ENCODE data around the gene PMS2. TPM values are rescaled to one million over a fixed set of nuclear protein-coding genes. Genes with fewer than 3 reads are reported as not detected.
"Not testable (repeated sequence)": the region's sequence is repeated elsewhere in the genome, so short reads cannot be mapped to it uniquely, and the experiment has no call there.

The PMS2 gene
- total RNA-seq, 1 experiment from 2014 or later, result 24.0 TPM

DNA sequence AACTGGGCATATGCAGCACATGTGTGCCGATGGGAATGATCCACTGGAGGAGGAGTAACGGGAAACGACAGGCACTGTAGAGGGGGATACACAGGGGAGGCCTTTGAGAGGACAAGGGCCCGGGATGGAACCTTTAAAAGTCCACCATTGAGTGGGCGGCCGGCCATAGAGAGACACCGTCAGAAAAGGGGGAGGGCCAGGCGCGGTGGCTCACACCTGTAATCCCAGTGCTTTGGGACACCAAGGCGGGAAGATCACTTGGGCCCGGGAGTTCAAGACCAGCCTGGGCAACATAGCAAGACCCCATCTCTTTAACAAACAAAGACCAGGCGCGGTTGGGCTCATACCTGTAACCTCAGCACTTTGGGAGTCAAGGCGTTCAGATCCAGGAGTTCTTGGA is 77.6 kb downstream of the PMS2 start:
- DNase-seq (ENCODE audit: low spot score), result not testable (repeated sequence)

DNA sequence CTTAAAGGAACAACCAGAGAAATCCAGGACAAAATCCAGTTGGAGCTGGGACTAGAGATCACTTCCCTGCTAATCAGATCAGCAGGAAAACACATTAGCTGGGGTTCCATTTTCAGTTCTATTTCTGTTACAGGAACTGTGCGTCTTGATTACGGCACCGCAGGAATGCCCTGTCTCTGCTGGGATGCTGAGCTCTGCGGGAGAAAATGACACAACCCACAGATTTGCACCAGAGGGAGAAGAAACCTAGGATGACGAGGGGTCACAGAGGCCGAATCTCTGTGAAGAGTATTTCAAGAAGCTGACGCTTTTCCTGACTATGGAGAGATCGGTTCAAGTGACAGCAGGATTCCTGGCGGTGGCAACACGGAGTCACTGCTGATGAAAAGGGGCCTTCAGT is 78.6 kb downstream of the PMS2 start:
- DNase-seq (ENCODE audit: low spot score); in situ Hi-C loops (cut with HindIII; ENCODE audit: low sequenced_read_pairs): not testable (repeated sequence)

More for the DNA sequence above, 77.6 kb downstream of the PMS2 start:
- in situ Hi-C loops (cut with HindIII; ENCODE audit: low sequenced_read_pairs), result not testable (repeated sequence)

DNA sequence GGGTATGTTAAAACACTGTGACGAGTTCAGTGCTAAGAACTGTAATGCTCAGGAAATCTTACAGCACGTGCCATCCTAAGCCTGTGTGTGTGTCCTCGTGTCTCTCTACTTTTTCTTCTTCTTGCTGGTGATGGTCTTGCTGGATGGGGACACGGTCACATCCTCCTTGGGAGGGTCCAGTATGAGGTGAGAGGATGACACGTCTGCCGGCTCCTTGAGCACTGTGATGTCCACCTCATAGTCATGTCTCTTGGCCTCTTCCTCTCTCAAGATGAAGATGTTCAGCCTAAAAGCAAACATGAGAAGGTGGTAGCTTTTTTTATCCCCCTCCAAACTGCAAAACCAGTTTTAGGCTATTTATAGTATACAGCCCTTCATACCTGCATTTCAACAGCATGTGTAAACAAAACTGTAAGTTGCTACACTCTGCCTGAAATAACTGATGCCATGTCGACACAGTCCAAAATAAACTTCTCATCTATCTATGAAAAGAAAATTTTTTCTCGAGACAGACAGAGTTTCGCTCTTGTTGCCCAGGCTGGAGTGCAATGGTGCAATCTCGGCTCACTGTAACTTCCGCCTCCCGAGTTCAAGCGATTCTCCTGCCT is 82.5 kb downstream of the PMS2 start:
- in situ Hi-C loops (cut with HindIII; ENCODE audit: low sequenced_read_pairs), result not testable (repeated sequence)

DNA sequence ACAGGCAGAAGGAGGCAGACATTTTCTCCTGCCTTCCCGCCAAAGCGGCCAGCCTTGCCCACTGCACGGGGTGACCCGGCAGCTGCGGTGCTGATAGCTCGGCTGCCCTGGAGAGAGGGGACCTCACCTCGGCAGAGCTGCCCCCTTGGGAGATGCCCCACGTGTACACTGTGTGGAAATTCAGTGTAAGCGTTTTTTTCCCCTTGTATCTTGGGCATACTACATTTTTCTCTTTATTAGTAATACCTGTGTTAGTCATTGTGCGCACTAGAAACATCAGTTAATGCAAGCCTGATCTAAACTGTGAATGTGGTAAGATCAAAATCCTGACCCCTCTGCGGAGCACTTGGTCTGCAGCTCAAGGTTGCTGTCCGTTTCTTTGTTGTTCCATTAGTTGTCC is 84.2 kb downstream of the PMS2 start:
- in situ Hi-C loops (cut with HindIII; ENCODE audit: low sequenced_read_pairs); DNase-seq (ENCODE audit: low spot score): not testable (repeated sequence)

More for the DNA sequence above, 82.5 kb downstream of the PMS2 start:
- not testable (repeated sequence) for DNase-seq (ENCODE audit: low spot score)

DNA sequence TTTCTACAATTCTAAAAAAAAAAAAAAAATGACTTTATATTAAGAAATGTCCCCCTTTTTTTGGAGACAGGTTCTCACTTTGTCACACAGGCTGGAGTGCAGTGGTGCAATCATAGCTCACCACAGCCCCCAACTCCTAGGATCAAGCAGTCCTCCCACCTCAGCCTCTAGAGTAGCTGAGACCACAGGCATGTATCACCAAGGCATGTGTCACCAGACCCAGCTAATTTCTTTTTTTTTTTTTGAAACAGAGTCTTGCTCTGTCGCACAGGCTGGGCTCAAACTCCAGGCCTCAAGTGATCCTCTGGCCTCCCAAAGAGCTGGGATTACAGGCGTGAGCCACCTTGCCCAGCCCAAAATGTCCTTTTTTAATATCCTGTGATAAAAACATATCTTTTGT is 84.7 kb downstream of the PMS2 start:
- DNase-seq (ENCODE audit: low spot score), result not testable (repeated sequence)

More for the DNA sequence above, 84.7 kb downstream of the PMS2 start:
- in situ Hi-C loops (cut with HindIII; ENCODE audit: low sequenced_read_pairs), result not testable (repeated sequence)

Other genes with a start within 250 kb of the PMS2 start
- gene RNF216, start 227.4 kb downstream of the PMS2 start, total RNA-seq (2014; rRNA removed; shearing (Covaris generic)), result 21.7 and 28.2 TPM in 2 replicates
- not detected in 2 replicates for gene OCM, start 128.3 kb downstream of the PMS2 start, total RNA-seq (2014; rRNA removed; shearing (Covaris generic))
- 68.7 and 72.5 TPM in 2 replicates for gene CCZ1, start 110.3 kb downstream of the PMS2 start, total RNA-seq (2014; rRNA removed; shearing (Covaris generic))
- 1.5 TPM in 1 of 2 replicates, not detected in the other for gene RSPH10B, start 38.4 kb downstream of the PMS2 start, total RNA-seq (2014; rRNA removed; shearing (Covaris generic))
- gene AIMP2, start 223 bp upstream of the PMS2 start, total RNA-seq (2014; rRNA removed; shearing (Covaris generic)), result 90.8 and 116 TPM in 2 replicates
- gene ANKRD61, start 22.3 kb upstream of the PMS2 start, total RNA-seq (2014; rRNA removed; shearing (Covaris generic)), result 0.54 TPM in 1 of 2 replicates, not detected in the other
- gene EIF2AK1, start 50.1 kb upstream of the PMS2 start, total RNA-seq (2014; rRNA removed; shearing (Covaris generic)), result 76.6 and 111 TPM in 2 replicates
- gene USP42, start 95.9 kb upstream of the PMS2 start, total RNA-seq (2014; rRNA removed; shearing (Covaris generic)), result 5.2 and 8.9 TPM in 2 replicates